CD4-positive, CD25-positive, alpha-beta regulatory T cell (primary cell): Measurements from ENCODE around the gene STH. TPM values are rescaled to one million over a fixed set of nuclear protein-coding genes. Genes with fewer than 3 reads are reported as not detected.

Experiments
- ATAC-seq, 2 donors: fragments of 150-1000 bp; cut with Tn5 transposase; one replicate each; pipeline ENCODE4 v1.10.0; 2021; ENCODE audit warnings: low read depth in 2 of 2, moderate number of reproducible peaks in 2 of 2, moderate library complexity in 1 of 2
- DNase-seq, 3 donors: peaks; one replicate each; pipeline versions ENCODE4 v3.0.0 to v3.0.0-alpha.2; 2012 to 2022; ENCODE audit warnings: mixed read lengths in 1 of 3
- H3K27ac ChIP-seq: one replicate; pipeline ENCODE4 v1.7.0; 2013; ENCODE audit warnings: mild to moderate bottlenecking, low read length; ENCODE audit not compliant: insufficient read depth, poor library complexity, severe bottlenecking
- H3K27me3 ChIP-seq: one replicate; pipeline ENCODE4 v1.7.0; 2013; ENCODE audit warnings: low read length; ENCODE audit not compliant: control insufficient read depth, insufficient read depth
- H3K36me3 ChIP-seq: one replicate; pipeline ENCODE4 v1.7.0; 2013; ENCODE audit warnings: mild to moderate bottlenecking, low read length, moderate library complexity; ENCODE audit not compliant: control insufficient read depth, insufficient read depth
- H3K4me1 ChIP-seq: 2 replicates; pipeline ENCODE4 v1.7.0; 2013; ENCODE audit warnings: mild to moderate bottlenecking, low read length; ENCODE audit not compliant: insufficient read depth, control insufficient read depth, poor library complexity, severe bottlenecking
- H3K4me3 ChIP-seq: one replicate; pipeline ENCODE4 v1.7.0; 2013; ENCODE audit warnings: low read depth, mild to moderate bottlenecking, low read length, moderate library complexity
- H3K9me3 ChIP-seq, 2 experiments: 1 replicate in 1 of 2; 2 replicates in 1 of 2; pipeline ENCODE4 v1.7.0; 2013; ENCODE audit warnings: low read length in 2 of 2, mild to moderate bottlenecking in 1 of 2, moderate library complexity in 1 of 2; ENCODE audit not compliant: control insufficient read depth in 2 of 2
- H3K27ac Mint-ChIP-seq, 3 donors: one replicate each; pipeline ENCODE4 v1.8.0; 2020 to 2022; ENCODE audit warnings: mild to moderate bottlenecking in 3 of 3, mixed read lengths in 3 of 3, moderate library complexity in 2 of 3
- H3K27me3 Mint-ChIP-seq: one replicate; pipeline ENCODE4 v1.8.0; 2022; ENCODE audit warnings: mild to moderate bottlenecking, mixed read lengths
- H3K36me3 Mint-ChIP-seq: one replicate; pipeline ENCODE4 v1.8.0; 2020; ENCODE audit warnings: mixed read lengths
- H3K4me1 Mint-ChIP-seq, 4 donors: one replicate each; pipeline ENCODE4 v1.8.0; 2020 to 2022; ENCODE audit warnings: mixed read lengths in 4 of 4, mild to moderate bottlenecking in 1 of 4
- H3K4me3 Mint-ChIP-seq, 4 donors: one replicate each; pipeline ENCODE4 v1.8.0; 2020 to 2022; ENCODE audit warnings: mild to moderate bottlenecking in 4 of 4, mixed read lengths in 4 of 4, moderate library complexity in 3 of 4
- H3K9me3 Mint-ChIP-seq, 7 donors: one replicate each; pipeline ENCODE4 v1.8.0; 2020 to 2022; ENCODE audit warnings: mixed read lengths in 7 of 7, mild to moderate bottlenecking in 3 of 7, moderate library complexity in 2 of 7
- polyA plus RNA-seq, 4 donors: library from polyadenylated mRNA; unstranded; fragments of 300-500 nt; fragmentation: Illumina TruSeq; gene quantifications; one replicate each; pipeline ENCODE4 v1.2.3, GENCODE V29; 2021
- total RNA-seq: library from RNA; stranded (reverse); gene quantifications from one replicate; pipeline ENCODE4 v1.2.3, GENCODE V29; 2022

Gene STH
- total and polyA plus RNA-seq, 5 donors from 2014 or later, result not detected

- Histone ChIP-seq H3K27me3 (no peaks in the 10 kb centered on the region), H3K36me3 (peaks cover 48% of the 10 kb centered on the region)
Observed at GRCh38 chr17:46027048-46027975, 28.3 kb downstream of the STH start.

GRCh38 chr17:46027976-46028325 is 28.9 kb downstream of the STH start:
- H3K9me3 Mint-ChIP-seq, result no peaks in the 10 kb centered on the region
- Histone ChIP-seq H3K36me3 (peaks cover 53% of the 10 kb centered on the region), H3K4me3 (no peak overlapping the region), H3K27me3 (no peaks in the 10 kb centered on the region), H3K27ac (no peak overlapping the region), H3K4me1 (no peaks in the 10 kb centered on the region), H3K9me3 (no peaks in the 10 kb centered on the region)
- H3K27me3 Mint-ChIP-seq, result no peaks in the 10 kb centered on the region
- peaks cover 53% of the 10 kb centered on the region for H3K36me3 Mint-ChIP-seq
- peak overlapping the region in 3 of 4 donors; percentile 24 to 49 (median 29) for H3K4me3 Mint-ChIP-seq
- ATAC-seq (no peak), DNase-seq (no peak)
- H3K4me1 Mint-ChIP-seq, result peaks cover 8 to 46% (median 19%) of the 10 kb centered on the region in 4 donors
- H3K27ac Mint-ChIP-seq, result peak overlapping the region; percentile 51 to 87 (median 77)

More at GRCh38 chr17:46027048-46027975, 28.3 kb downstream of the STH start:
- Mint-ChIP-seq H3K27ac (peak overlapping the region; percentile 51 to 87 (median 84)), H3K36me3 (peaks cover 49% of the 10 kb centered on the region), H3K4me3 (peak overlapping the region; percentile 24 to 79 (median 42)), H3K27me3 (no peaks in the 10 kb centered on the region), H3K9me3 (no peaks in the 10 kb centered on the region), H3K4me1 (peaks cover 8 to 48% (median 19%) of the 10 kb centered on the region in 4 donors)
- DNase-seq (peak in 1 of 3 donors; percentile 47), ATAC-seq (peak in 1 of 2 donors; percentile 37)
- Histone ChIP-seq H3K4me3 (no peak overlapping the region), H3K27ac (peak overlapping the region; percentile 34), H3K9me3 (no peaks in the 10 kb centered on the region), H3K4me1 (no peaks in the 10 kb centered on the region)

DNA sequence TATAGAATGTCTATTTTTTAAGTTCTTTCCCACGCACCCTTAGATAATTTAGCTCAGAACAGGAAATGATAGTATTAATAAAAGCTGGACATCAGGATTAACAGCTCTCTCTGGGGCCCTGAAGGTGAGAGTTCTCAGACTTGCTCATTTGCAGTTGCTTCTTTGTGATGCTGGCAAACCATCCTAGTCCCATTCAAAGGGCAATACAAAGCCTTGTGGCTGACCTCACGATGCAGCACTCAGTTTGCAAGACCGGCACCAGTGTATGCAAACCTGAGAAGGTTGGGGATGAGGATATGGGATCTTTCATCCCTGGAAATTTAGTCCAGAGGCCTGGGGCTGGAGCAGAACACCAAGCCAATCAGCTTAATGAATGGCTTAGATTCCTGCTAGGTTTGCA is 29.3 kb downstream of the STH start:
- peaks cover 56% of the 10 kb centered on the region for H3K36me3 ChIP-seq
- H3K36me3 Mint-ChIP-seq, result peaks cover 55% of the 10 kb centered on the region
- DNase-seq, result no peak

GRCh38 chr17:46028981-46029565 is 30.0 kb downstream of the STH start:
- Histone ChIP-seq H3K27ac (no peak overlapping the region), H3K4me1 (no peaks in the 10 kb centered on the region), H3K9me3 (no peaks in the 10 kb centered on the region), H3K4me3 (no peak overlapping the region), H3K27me3 (no peaks in the 10 kb centered on the region), H3K36me3 (peaks cover 63% of the 10 kb centered on the region)
- peak overlapping the region; percentile 26 to 51 (median 47) for H3K27ac Mint-ChIP-seq
- DNase-seq, result peak in 1 of 3 donors; percentile 17
- H3K4me1 Mint-ChIP-seq, result peaks cover 8 to 38% (median 19%) of the 10 kb centered on the region in 4 donors
- no peak for ATAC-seq
- H3K9me3 Mint-ChIP-seq, result no peaks in the 10 kb centered on the region
- peaks cover 60% of the 10 kb centered on the region for H3K36me3 Mint-ChIP-seq
- H3K27me3 Mint-ChIP-seq, result no peaks in the 10 kb centered on the region
- peak overlapping the region in 1 of 4 donors; percentile 66 for H3K4me3 Mint-ChIP-seq

More for the DNA sequence above, 29.3 kb downstream of the STH start:
- Histone ChIP-seq H3K4me1 (no peaks in the 10 kb centered on the region), H3K4me3 (no peak overlapping the region), H3K9me3 (no peaks in the 10 kb centered on the region), H3K27me3 (no peaks in the 10 kb centered on the region), H3K27ac (peak overlapping the region; percentile 16)
- H3K4me3 Mint-ChIP-seq, result no peak overlapping the region
- no peaks in the 10 kb centered on the region for H3K9me3 Mint-ChIP-seq
- peaks cover 8 to 42% (median 19%) of the 10 kb centered on the region in 4 donors for H3K4me1 Mint-ChIP-seq
- peak overlapping the region; percentile 51 to 87 (median 77) for H3K27ac Mint-ChIP-seq
- H3K27me3 Mint-ChIP-seq, result no peaks in the 10 kb centered on the region
- ATAC-seq, result no peak

DNA sequence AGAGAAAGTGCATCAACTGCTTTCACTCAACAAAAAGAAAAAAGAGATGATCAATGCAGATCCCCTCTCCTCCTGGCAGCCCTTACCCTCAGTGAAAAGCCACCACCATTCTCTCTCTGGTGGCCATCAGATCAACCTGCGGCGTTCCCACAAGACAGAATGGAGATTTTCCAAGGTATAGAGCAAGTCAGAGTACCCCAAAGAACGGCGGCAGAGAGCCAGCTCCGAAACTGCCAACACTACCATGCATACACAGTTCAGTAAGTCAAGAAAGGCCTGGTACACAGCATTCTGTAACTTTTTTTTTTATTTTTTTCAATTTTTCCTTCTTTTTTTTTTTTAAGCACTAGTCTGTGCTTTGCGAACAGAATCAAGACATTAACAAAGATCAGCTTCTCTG is 30.6 kb downstream of the STH start:
- peaks cover 8 to 38% (median 20%) of the 10 kb centered on the region in 4 donors for H3K4me1 Mint-ChIP-seq
- no peak for DNase-seq
- Histone ChIP-seq H3K4me1 (no peaks in the 10 kb centered on the region), H3K27ac (no peak overlapping the region), H3K27me3 (no peaks in the 10 kb centered on the region), H3K9me3 (no peaks in the 10 kb centered on the region), H3K36me3 (peaks cover 68% of the 10 kb centered on the region), H3K4me3 (no peak overlapping the region)
- no peaks in the 10 kb centered on the region for H3K9me3 Mint-ChIP-seq
- peaks cover 65% of the 10 kb centered on the region for H3K36me3 Mint-ChIP-seq
- H3K27me3 Mint-ChIP-seq, result no peaks in the 10 kb centered on the region
- H3K27ac Mint-ChIP-seq, result peak overlapping the region; percentile 14 to 51 (median 47)
- H3K4me3 Mint-ChIP-seq, result no peak overlapping the region
- no peak for ATAC-seq

GRCh38 chr17:46030752-46031151 is 31.7 kb downstream of the STH start:
- no peak for DNase-seq
- Histone ChIP-seq H3K27ac (no peak overlapping the region), H3K27me3 (no peaks in the 10 kb centered on the region), H3K36me3 (peaks cover 79% of the 10 kb centered on the region), H3K9me3 (no peaks in the 10 kb centered on the region), H3K4me3 (no peak overlapping the region), H3K4me1 (no peaks in the 10 kb centered on the region)
- no peaks in the 10 kb centered on the region for H3K9me3 Mint-ChIP-seq
- peak overlapping the region in 2 of 3 donors; percentile 15 to 79 for H3K27ac Mint-ChIP-seq
- H3K36me3 Mint-ChIP-seq, result peaks cover 65% of the 10 kb centered on the region
- H3K4me3 Mint-ChIP-seq, result no peak overlapping the region
- peaks cover 8 to 40% (median 25%) of the 10 kb centered on the region in 4 donors for H3K4me1 Mint-ChIP-seq
- H3K27me3 Mint-ChIP-seq, result no peaks in the 10 kb centered on the region
- ATAC-seq, result no peak

DNA sequence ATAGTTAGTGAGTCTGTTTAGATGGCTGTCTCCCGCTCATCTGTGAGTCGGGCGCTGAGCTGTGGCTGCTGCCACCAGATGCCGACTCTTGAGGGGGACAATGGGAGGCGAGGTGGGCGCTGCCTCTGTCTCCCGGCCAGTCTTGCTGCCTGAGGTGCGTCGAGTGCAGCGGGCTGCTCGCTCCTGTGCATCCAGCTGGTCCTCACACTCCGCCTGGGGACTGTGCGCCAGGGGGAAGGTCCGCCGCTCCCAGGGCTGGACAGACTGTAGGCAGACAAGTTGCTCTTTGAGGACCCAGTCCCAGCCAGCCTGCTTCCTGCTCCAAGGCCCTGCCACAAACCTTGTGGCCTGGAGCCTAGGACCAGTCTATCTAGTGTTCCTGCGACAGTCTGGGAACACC is 32.4 kb downstream of the STH start:
- H3K9me3 ChIP-seq, result no peaks in the 10 kb centered on the region
- no peaks in the 10 kb centered on the region for H3K27me3 Mint-ChIP-seq
- no peaks in the 10 kb centered on the region for H3K9me3 Mint-ChIP-seq
- DNase-seq (no peak), ATAC-seq (no peak)
- no peak overlapping the region for H3K4me3 Mint-ChIP-seq
- no peak overlapping the region for H3K27ac ChIP-seq
- H3K27ac Mint-ChIP-seq, result no peak overlapping the region
- H3K4me1 ChIP-seq, result no peaks in the 10 kb centered on the region
- H3K4me1 Mint-ChIP-seq, result peaks cover 8 to 40% (median 24%) of the 10 kb centered on the region in 4 donors
- H3K4me3 ChIP-seq, result no peak overlapping the region
- peaks cover 67% of the 10 kb centered on the region for H3K36me3 Mint-ChIP-seq
- peaks cover 86% of the 10 kb centered on the region for H3K36me3 ChIP-seq
- H3K27me3 ChIP-seq, result no peaks in the 10 kb centered on the region
